Activated B cell treated with CpG ODN at 0.5 μM for 24 hours (primary cell): ENCODE measurements around the gene KRT27. TPM values are rescaled to one million over a fixed set of nuclear protein-coding genes. Genes with fewer than 3 reads are reported as not detected.

Experiments
- ATAC-seq: fragments of 200-7000 bp; cut with Tn5 transposase; one replicate; pipeline ENCODE4 v1.10.0; 2021; ENCODE audit warnings: low read depth, mild to moderate bottlenecking, moderate library complexity
- CTCF ChIA-PET: fragments of 350-600 bp; sonication (Branson Sonifier 250); formaldehyde crosslinking; loops from one replicate; lab custom pipeline; 2021; ENCODE audit warnings: antibody characterized with exemption; lab: Charles Lee
- POLR2A ChIA-PET: fragments of 350-600 bp; sonication (Branson Sonifier 250); formaldehyde crosslinking; loops from one replicate; lab custom pipeline; 2021; ENCODE audit warnings: antibody characterized with exemption; lab: Charles Lee
- DNase-seq: peaks from one replicate; pipeline ENCODE4 v3.0.0; 2022
- H3K27ac Mint-ChIP-seq: one replicate; pipeline ENCODE4 v1.8.0; 2020; ENCODE audit warnings: mixed read lengths
- H3K27me3 Mint-ChIP-seq: one replicate; pipeline ENCODE4 v1.8.0; 2021; ENCODE audit warnings: mixed read lengths
- H3K36me3 Mint-ChIP-seq: one replicate; pipeline ENCODE4 v1.8.0; 2021; ENCODE audit warnings: low read depth, mixed read lengths
- H3K4me1 Mint-ChIP-seq: one replicate; pipeline ENCODE4 v1.8.0; 2021; ENCODE audit warnings: mixed read lengths
- H3K4me3 Mint-ChIP-seq: one replicate; pipeline ENCODE4 v1.8.0; 2020; ENCODE audit warnings: mild to moderate bottlenecking, mixed read lengths
- H3K9me3 Mint-ChIP-seq: one replicate; pipeline ENCODE4 v1.8.0; 2020; ENCODE audit warnings: mixed read lengths
- intact Hi-C: fragments of 100-400 bp; cut with micrococcal nuclease; formaldehyde crosslinking; loops from one replicate; pipeline ENCODE4 v1.15.1; 2024
- total RNA-seq: library from RNA; stranded (reverse); gene quantifications from 2 replicates; pipeline ENCODE4 v1.2.3, GENCODE V29; 2022
- TF ChIP-seq, protein P1 (sequence below): fragments of 200-600 bp; IDR thresholded peaks from one replicate; pipeline ENCODE4 v1.8.0; 2022; ENCODE audit warnings: antibody characterized with exemption, mild to moderate bottlenecking

KRT27 gene
- total RNA-seq, 1 donor from 2014 or later, result not detected

DNA sequence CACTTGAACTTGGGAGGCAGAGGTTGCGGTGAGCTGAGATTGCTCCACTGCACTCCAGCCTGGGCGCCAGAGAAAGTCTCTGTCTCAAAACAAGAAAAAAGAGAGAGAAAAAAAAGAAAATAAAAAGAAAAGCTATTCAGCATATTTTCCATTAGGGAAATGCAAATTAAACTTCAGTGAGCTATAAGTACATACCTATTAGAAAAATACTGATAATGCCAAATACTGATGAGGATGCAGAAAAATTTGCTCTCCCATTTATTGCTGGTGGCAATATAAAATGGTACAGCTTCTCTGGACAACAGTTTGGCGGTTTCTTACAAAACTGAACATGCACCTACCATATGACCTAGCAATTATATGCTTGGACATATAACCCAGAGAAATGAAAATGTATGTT is 30.3 kb upstream of the KRT27 start:
- Mint-ChIP-seq H3K27ac (no peak overlapping the region), H3K36me3 (peaks cover 12% of the 10 kb centered on the region), H3K4me1 (peaks cover 3% of the 10 kb centered on the region), H3K27me3 (peaks cover 58% of the 10 kb centered on the region), H3K4me3 (no peak overlapping the region), H3K9me3 (peaks cover 6% of the 10 kb centered on the region)
- TF ChIP-seq, protein P1, sequence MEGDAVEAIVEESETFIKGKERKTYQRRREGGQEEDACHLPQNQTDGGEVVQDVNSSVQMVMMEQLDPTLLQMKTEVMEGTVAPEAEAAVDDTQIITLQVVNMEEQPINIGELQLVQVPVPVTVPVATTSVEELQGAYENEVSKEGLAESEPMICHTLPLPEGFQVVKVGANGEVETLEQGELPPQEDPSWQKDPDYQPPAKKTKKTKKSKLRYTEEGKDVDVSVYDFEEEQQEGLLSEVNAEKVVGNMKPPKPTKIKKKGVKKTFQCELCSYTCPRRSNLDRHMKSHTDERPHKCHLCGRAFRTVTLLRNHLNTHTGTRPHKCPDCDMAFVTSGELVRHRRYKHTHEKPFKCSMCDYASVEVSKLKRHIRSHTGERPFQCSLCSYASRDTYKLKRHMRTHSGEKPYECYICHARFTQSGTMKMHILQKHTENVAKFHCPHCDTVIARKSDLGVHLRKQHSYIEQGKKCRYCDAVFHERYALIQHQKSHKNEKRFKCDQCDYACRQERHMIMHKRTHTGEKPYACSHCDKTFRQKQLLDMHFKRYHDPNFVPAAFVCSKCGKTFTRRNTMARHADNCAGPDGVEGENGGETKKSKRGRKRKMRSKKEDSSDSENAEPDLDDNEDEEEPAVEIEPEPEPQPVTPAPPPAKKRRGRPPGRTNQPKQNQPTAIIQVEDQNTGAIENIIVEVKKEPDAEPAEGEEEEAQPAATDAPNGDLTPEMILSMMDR, result no peak
- ATAC-seq, result no peak
- no peak for DNase-seq
- ChIA-PET POLR2A (interaction anchor here (0.6 kb wide), 1 partner anchor 179 kb away, joined by 3 read pairs; no protein-coding TSS in a partner anchor), CTCF (interaction anchor here (0.6 kb wide), 1 partner anchor 9 kb away, joined by 4 read pairs; no protein-coding TSS in a partner anchor)
- intact Hi-C loops, result loop anchor here (10.0 kb wide), 1 partner anchor 398 kb away; the partner anchor contains the start of gene TOP2A

DNA sequence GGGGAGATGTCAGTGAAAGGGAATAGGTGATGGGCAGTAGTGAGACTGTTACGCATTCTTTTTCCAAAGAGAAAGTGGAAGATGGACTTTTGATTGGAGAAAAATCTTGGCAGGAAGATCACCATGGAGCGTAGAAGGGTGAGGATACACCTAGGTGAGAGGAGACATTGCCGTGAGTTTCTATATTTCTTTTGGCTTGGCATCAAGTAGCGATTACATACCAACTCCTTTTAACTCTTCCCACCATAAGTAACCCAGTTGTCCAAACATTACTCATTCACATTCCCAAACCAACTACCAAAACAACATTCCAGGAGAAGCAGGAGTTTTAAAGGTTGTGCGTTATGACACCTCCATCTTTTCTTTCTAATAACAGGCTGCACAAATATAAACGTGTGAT is 28.1 kb upstream of the KRT27 start:
- TF ChIP-seq, protein P1, result no peak
- H3K9me3 Mint-ChIP-seq, result peaks cover 3% of the 10 kb centered on the region
- H3K4me3 Mint-ChIP-seq, result no peak overlapping the region
- intact Hi-C loops, result loop anchor here (10.0 kb wide), 1 partner anchor 396 kb away; the partner anchor contains the start of gene TOP2A
- ATAC-seq, result no peak
- no peaks in the 10 kb centered on the region for H3K36me3 Mint-ChIP-seq
- ChIA-PET CTCF (no interaction called here), POLR2A (no interaction called here)
- no peak overlapping the region for H3K27ac Mint-ChIP-seq
- DNase-seq, result no peak
- peaks cover 78% of the 10 kb centered on the region for H3K27me3 Mint-ChIP-seq
- H3K4me1 Mint-ChIP-seq, result no peaks in the 10 kb centered on the region

- H3K27ac Mint-ChIP-seq, result no peak overlapping the region
- intact Hi-C loops, result loop anchor here (10.0 kb wide), 1 partner anchor 395 kb away; the partner anchor contains the start of gene TOP2A
- CTCF ChIA-PET, result interaction anchor here (1.2 to 1.4 kb wide), 2 partner anchors 194 to 853 kb away, joined by 3 read pairs; no protein-coding TSS in a partner anchor
- no peaks in the 10 kb centered on the region for H3K4me1 Mint-ChIP-seq
- no peaks in the 10 kb centered on the region for H3K36me3 Mint-ChIP-seq
- peaks cover 82% of the 10 kb centered on the region for H3K27me3 Mint-ChIP-seq
- DNase-seq, result no peak
- no peak overlapping the region for H3K4me3 Mint-ChIP-seq
- H3K9me3 Mint-ChIP-seq, result peaks cover 3% of the 10 kb centered on the region
- ATAC-seq, result no peak
- POLR2A ChIA-PET, result no interaction called here
- TF ChIP-seq, protein P1, result no peak
Measured at GRCh38 chr17:40809721-40810421, 27.5 kb upstream of the KRT27 start.

DNA sequence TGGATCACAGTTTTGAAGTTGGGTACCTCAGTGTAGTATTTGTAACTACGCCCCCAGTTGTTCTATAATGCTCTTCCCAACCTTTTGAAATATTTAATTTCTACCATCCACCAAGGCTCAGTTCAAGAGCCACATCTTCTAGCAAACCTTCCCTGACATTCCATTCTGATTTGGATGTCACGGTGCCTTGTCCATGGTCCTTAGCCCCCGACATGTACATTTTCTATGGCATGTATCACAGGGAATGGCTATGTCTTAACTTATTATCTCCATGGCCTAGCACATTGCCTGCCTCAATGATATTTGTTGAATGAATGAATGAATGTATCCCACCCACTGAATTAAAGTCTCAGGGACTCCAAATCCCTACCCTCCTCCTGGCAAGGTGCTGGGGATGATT is 23.8 kb upstream of the KRT27 start:
- ChIA-PET CTCF (interaction anchor here (0.6 kb wide), 1 partner anchor 84 kb away, joined by 3 read pairs; no protein-coding TSS in a partner anchor), POLR2A (interaction anchor here (1.4 kb wide), 1 partner anchor 13 kb away, joined by 3 read pairs; no protein-coding TSS in a partner anchor)
- intact Hi-C loops, result no loop called here
- Mint-ChIP-seq H3K27ac (no peak overlapping the region), H3K9me3 (no peaks in the 10 kb centered on the region), H3K4me1 (peaks cover 3% of the 10 kb centered on the region), H3K27me3 (peaks cover 62% of the 10 kb centered on the region), H3K36me3 (no peaks in the 10 kb centered on the region), H3K4me3 (no peak overlapping the region)
- DNase-seq, result no peak
- TF ChIP-seq, protein P1, result no peak
- ATAC-seq, result no peak

DNA sequence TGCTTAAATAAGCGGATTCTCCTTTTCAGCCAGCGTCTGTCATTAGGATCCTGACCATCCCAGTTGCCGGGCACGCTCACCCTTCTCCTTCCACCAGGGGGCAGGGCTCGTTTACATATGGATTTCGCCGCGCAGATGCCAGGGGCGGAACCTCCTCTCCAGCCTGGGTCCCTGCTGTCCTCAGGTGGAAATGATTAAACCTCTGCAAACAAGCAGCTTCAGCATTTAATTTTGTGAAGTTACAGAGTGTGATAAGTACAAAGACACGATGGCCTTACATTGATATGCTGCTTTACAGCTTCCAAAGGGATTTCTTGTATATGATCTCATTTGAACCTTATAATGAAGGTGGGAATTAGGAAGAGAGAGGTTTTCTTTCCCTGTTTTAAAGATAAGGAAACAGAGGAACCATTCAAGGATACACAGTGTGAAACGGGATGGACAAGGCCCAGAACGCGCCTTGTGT is 21.3 kb upstream of the KRT27 start:
- ChIA-PET CTCF (interaction anchor here (0.6 to 1.7 kb wide), 8 partner anchors 9 to 863 kb away, joined by 3 to 10 read pairs (median 4); no protein-coding TSS in a partner anchor), POLR2A (interaction anchor here (0.5 to 1.2 kb wide), 2 partner anchors 240 to 862 kb away, joined by 3 to 6 read pairs; no protein-coding TSS in a partner anchor)
- ATAC-seq (peak; percentile 94), DNase-seq (peak; percentile 54)
- peaks cover 3% of the 10 kb centered on the region for H3K4me1 Mint-ChIP-seq
- H3K27me3 Mint-ChIP-seq, result peaks cover 51% of the 10 kb centered on the region
- no peaks in the 10 kb centered on the region for H3K9me3 Mint-ChIP-seq
- H3K4me3 Mint-ChIP-seq, result no peak overlapping the region
- TF ChIP-seq, protein P1, result peak; percentile 44
- no peak overlapping the region for H3K27ac Mint-ChIP-seq
- no peaks in the 10 kb centered on the region for H3K36me3 Mint-ChIP-seq
- intact Hi-C loops, result loop anchor here (1.0 to 5.0 kb wide), 7 partner anchors 104 to 863 kb away; partner anchors contain the start of gene SMARCE1
